H7 (cell line): ENCODE results near the gene NID2. TPM values are rescaled to one million over a fixed set of nuclear protein-coding genes. Genes with fewer than 3 reads are reported as not detected.

Experiments
- DNase-seq: peaks from one replicate; pipeline ENCODE4 v3.0.0; 2012
- H3K27me3 ChIP-seq: 2 replicates; pipeline ENCODE4 v1.6.0; 2011; ENCODE audit warnings: mild to moderate bottlenecking, low read length; ENCODE audit not compliant: control insufficient read depth, insufficient read depth
- H3K36me3 ChIP-seq: replicated peaks from 2 replicates; pipeline ENCODE4 v1.5.1; 2011; ENCODE audit warnings: low read length; ENCODE audit not compliant: control insufficient read depth, insufficient read depth
- H3K4me3 ChIP-seq: 2 replicates; pipeline ENCODE4 v1.5.1; 2011; ENCODE audit warnings: low read depth, mild to moderate bottlenecking, control low read depth, low read length, moderate library complexity; ENCODE audit not compliant: insufficient read depth
- total RNA-seq: library from RNA; depleted of rRNA; stranded (reverse); fragments of >200 nt; shearing (Covaris generic); gene quantifications from 2 replicates; pipeline ENCODE4 v1.2.3, GENCODE V29; 2014

Gene NID2
- total RNA-seq, 1 experiment from 2014 or later: 5.1 TPM

GRCh38 chr14:52053044-52053443, 15.8 kb downstream of the NID2 start:
- Histone ChIP-seq H3K27me3 (no peaks in the 10 kb centered on the region; the same call in 1 of the 2 replicates), H3K36me3 (no peaks in the 10 kb centered on the region), H3K4me3 (no peak overlapping the region)
- DNase-seq: no peak

- Histone ChIP-seq H3K36me3 (no peaks in the 10 kb centered on the region), H3K27me3 (no peaks in the 10 kb centered on the region; the same call in 1 of the 2 replicates), H3K4me3 (no peak overlapping the region)
- no peak for DNase-seq
These were observed 16.4 kb downstream of the NID2 start for GRCh38 chr14:52052288-52052943.

GRCh38 chr14:52051871-52052270, 17.0 kb downstream of the NID2 start:
- no peaks in the 10 kb centered on the region for H3K36me3 ChIP-seq
- no peak for DNase-seq
- no peaks in the 10 kb centered on the region; the same call in 1 of the 2 replicates for H3K27me3 ChIP-seq
- H3K4me3 ChIP-seq: no peak overlapping the region

GRCh38 chr14:52051251-52051650, 17.6 kb downstream of the NID2 start:
- DNase-seq: no peak
- Histone ChIP-seq H3K36me3 (no peaks in the 10 kb centered on the region), H3K4me3 (no peak overlapping the region), H3K27me3 (no peaks in the 10 kb centered on the region; the same call in 1 of the 2 replicates)

- no peak overlapping the region for H3K4me3 ChIP-seq
- no peaks in the 10 kb centered on the region; the same call in 1 of the 2 replicates for H3K27me3 ChIP-seq
- H3K36me3 ChIP-seq: no peaks in the 10 kb centered on the region
- DNase-seq: no peak
These were observed 18.9 kb downstream of the NID2 start for GRCh38 chr14:52049721-52050588.

GRCh38 chr14:52049271-52049670, 19.6 kb downstream of the NID2 start:
- no peaks in the 10 kb centered on the region for H3K36me3 ChIP-seq
- no peak overlapping the region for H3K4me3 ChIP-seq
- H3K27me3 ChIP-seq: no peaks in the 10 kb centered on the region; the same call in 1 of the 2 replicates
- DNase-seq: no peak

GRCh38 chr14:52048641-52049204, 20.1 kb downstream of the NID2 start:
- peak; percentile 22 for DNase-seq
- Histone ChIP-seq H3K4me3 (no peak overlapping the region), H3K27me3 (no peaks in the 10 kb centered on the region; the same call in 1 of the 2 replicates), H3K36me3 (no peaks in the 10 kb centered on the region)

- H3K4me3 ChIP-seq: no peak overlapping the region
- H3K27me3 ChIP-seq: no peaks in the 10 kb centered on the region; the same call in 1 of the 2 replicates
- no peak for DNase-seq
These were observed 20.7 kb downstream of the NID2 start for GRCh38 chr14:52048116-52048515.

GRCh38 chr14:52046376-52046917, 22.4 kb downstream of the NID2 start:
- DNase-seq: no peak
- Histone ChIP-seq H3K4me3 (no peak overlapping the region), H3K27me3 (no peaks in the 10 kb centered on the region), H3K36me3 (no peaks in the 10 kb centered on the region)

More at GRCh38 chr14:52048116-52048515, 20.7 kb downstream of the NID2 start:
- no peaks in the 10 kb centered on the region for H3K36me3 ChIP-seq

GRCh38 chr14:52044791-52045522, 23.9 kb downstream of the NID2 start:
- Histone ChIP-seq H3K36me3 (no peaks in the 10 kb centered on the region), H3K27me3 (no peaks in the 10 kb centered on the region), H3K4me3 (no peak overlapping the region)
- no peak for DNase-seq

GRCh38 chr14:52043690-52044089, 25.2 kb downstream of the NID2 start:
- peak; percentile 79 for DNase-seq
- Histone ChIP-seq H3K4me3 (no peak overlapping the region), H3K27me3 (no peaks in the 10 kb centered on the region), H3K36me3 (no peaks in the 10 kb centered on the region)

GRCh38 chr14:52042371-52043289, 26.2 kb downstream of the NID2 start:
- H3K36me3 ChIP-seq: no peaks in the 10 kb centered on the region
- DNase-seq: no peak
- no peaks in the 10 kb centered on the region for H3K27me3 ChIP-seq
- no peak overlapping the region for H3K4me3 ChIP-seq

GRCh38 chr14:52040598-52040997, 28.3 kb downstream of the NID2 start:
- H3K4me3 ChIP-seq: no peak overlapping the region
- no peak for DNase-seq
- H3K27me3 ChIP-seq: no peaks in the 10 kb centered on the region
- no peaks in the 10 kb centered on the region for H3K36me3 ChIP-seq
